GM18519 (cell line): Measurements from ENCODE around the gene CACNA1H.

Experiments used
- ATAC-seq: cut with Tn5 transposase; IDR thresholded peaks from one replicate; pipeline ENCODE4 v1.9.1; 2021; ENCODE audit warnings: mild to moderate bottlenecking, moderate library complexity; ENCODE audit not compliant: unreplicated experiment, low FRiP score

The CACNA1H gene

GRCh38 chr16:1121601-1122397 lies 31.1 kb upstream of the CACNA1H start:
- ATAC-seq, result no peak

DNA sequence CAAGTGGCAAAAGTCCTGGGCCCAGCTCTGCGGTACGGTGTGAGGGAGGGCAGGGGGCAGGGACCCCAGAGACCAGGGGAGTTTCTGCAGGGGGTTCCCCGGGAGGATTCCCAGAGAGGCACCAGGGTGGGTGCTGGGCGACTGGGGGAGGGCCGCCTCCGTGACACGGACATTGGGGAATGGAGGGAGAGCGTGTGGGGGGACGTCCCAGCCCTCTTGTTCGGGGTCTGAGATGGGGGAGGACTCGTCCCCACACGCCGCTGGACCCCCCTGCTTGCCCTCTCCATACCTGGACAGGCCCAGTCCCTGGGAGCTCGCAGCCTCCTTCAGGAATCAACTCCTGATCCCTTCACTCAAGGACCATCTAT lies 30.5 kb upstream of the CACNA1H start:
- ATAC-seq, result no peak

DNA sequence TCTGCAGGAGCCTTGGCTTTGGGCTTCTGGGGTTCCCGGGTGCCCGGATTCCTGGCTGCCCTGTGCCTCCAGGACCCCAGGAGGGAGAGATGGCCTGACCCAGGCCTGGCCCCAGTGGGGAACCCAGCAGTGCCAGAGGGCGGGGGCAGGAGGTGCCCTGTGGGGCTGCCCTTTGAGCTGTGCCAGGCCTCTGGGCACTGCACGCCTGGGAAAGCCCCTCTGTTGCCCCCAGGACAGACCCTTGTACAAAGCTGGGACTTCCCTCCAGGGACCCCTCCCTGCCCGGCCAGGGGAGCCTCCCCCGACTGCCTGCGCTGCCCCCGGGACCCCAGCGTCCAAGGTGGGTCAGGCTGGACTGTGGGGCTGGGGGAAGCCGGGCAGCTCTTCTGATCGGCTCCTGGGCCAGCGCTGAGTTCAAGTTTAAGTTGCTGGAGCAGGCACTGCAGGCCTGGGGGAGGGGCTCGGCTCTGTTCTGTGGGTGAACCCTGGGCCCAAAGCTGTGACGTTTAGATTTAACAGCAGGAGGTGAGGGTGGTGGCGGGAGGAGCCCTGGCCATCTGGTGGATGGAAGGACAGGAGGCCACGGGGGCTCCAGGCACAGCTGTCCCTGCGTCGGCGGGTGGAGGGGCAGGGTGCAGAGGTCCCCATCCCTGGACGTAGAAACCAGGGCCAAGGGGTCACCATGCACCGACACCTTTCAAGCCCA lies 29.2 kb upstream of the CACNA1H start:
- no peak for ATAC-seq

GRCh38 chr16:1124291-1124690 lies 28.6 kb upstream of the CACNA1H start:
- ATAC-seq, result no peak

DNA sequence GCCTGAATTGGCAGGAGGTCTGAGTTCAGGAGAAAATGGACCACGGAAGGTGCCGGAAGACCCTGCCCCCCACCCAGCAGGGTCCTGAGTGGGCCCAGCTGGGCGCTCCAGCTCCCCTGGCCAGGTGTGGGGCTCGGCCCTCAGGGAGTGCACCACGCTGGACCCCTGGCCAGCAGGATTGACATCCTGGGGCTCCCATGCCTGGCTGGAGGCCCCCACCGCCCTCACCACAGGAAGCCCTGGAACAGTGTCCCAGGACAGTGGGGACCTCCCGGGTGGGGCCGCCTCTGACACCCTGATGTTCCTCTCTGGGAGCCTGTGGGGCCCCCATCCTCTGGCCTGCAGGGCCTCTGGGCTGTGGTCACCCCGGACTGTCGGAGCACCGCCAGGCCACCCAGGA lies 28.1 kb upstream of the CACNA1H start:
- ATAC-seq, result no peak

DNA sequence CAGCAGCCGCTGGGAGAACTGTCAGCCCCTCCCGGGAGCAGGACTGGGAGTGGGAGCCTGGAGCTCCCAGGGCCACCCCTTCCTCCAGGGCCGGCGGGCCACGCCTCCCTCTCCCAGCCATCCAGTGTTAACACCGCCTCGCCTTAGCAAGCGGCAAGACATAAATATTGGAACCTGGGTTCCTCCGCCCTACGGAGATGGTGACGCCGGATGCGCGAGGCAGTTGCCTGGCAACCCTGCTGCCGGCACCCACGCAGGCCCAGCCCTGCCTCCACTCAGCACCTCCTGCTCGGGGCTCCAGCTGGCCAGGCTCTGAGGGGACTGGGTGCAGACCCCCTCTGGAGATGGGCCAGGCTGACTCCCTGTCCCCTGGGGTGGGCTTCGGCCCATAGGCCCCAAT lies 27.4 kb upstream of the CACNA1H start:
- ATAC-seq, result no peak

DNA sequence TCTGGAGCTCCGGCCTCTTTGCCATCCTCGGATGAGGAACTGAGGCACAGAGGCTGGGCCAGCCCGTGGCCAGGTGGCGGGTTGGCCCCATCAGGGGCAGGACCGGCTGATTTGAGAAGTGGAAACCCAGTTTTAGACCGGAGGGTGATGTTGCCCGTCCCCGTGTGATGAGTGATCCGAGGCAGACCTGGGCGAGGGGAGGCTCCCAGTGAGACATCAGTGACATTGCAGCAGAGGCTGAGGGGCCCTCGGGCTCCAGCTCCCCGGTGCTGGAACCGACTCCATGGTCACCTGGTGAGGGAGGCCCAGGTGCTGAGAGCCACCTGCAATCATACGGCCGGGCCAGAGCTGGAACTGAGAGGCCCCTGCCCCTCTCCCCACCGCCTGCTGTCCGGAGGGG lies 26.9 kb upstream of the CACNA1H start:
- no peak for ATAC-seq

GRCh38 chr16:1126586-1126985 lies 26.3 kb upstream of the CACNA1H start:
- no peak for ATAC-seq

GRCh38 chr16:1127101-1127500 lies 25.8 kb upstream of the CACNA1H start:
- no peak for ATAC-seq

- ATAC-seq, result no peak
Measured at GRCh38 chr16:1127971-1128715, 24.8 kb upstream of the CACNA1H start.

DNA sequence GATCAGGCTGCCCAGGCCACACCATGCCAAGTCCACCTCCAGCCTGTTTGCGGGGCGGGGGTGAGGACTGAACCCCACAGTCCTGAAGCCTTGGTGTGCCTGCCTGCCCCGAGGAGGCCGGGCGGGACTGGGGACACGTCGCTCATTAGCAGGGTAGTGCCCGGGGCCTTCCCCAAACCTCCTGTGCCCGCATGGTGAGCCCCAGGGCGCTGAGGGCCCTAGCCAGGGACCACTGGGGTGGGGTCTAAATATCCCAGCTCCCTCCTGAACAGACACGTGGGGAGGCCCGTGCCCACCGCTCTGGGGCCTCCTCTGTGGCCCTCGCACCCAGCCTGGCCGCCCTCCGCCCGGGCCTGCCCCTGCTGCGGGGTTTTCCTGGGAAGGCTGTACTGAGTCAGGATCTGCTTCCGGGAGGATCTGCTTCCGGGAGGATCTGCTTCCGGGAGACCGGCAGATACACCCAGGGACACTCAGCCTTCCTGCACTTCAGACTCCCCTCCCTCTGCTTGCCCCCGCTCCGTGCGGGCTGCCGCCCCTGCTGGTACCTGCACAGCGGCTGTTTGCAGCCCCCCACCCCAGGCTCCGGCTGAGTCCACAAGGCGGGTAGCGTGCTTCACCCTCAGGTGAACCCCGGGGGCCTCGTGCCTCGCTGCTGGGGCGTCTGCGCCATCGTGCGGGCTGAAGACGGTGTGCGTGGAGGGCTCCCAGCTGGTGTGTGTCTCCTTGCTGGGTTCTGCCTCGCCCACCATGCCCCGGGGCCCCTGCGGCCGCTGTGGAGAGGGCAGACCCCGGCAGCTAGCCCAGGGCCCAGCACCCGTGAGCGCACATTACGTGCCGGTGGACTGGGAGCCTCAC lies 23.6 kb upstream of the CACNA1H start:
- ATAC-seq, result no peak

DNA sequence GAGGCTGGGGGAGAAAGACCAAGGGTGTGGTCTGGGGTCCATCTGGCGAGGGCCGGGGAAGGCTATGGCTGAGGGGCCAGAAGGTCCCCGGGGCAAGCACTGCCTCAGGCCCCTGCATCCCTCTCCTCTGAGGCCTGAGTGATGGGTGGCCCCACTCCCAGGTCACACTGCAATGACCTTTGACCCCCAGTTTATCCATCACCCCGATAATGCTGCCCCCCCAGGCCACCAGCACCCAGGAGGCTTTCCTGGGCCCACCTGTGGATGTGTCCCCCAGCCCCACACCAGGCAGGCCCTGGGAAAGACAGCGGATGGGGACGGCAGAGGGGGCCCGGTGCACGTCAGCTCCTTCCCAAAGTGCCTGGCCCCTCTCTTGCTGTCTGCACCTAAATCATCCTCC lies 22.5 kb upstream of the CACNA1H start:
- ATAC-seq, result no peak

DNA sequence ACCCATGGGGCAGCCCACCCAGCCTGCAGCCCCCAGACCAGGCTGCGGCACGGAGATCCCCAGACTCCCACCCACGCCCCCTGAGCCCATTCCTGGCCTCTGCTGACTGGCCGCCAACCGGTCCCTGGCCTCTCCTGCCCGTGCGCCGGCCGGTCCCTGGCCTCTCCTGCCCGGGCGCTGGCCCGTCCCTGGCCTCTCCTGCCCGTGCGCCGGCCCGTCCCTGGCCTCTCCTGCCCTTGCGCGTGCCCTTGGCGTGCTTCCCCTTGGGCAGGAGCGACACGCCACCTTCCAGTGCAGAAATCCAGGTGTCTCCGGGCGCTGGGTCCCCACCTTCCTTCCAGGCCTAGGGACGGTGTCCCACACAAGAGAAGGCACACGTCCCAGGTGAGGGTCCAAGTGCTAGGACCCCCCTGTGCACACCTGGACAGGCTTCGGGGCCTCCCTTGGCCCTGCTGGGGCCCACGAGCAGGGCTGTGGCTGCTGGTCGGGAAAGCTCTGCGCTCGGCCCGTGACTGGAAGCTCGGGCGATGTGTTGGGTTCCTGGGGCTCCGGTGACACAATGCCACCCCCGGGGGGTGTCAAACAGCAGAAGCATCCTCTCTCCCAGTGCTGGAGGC lies 21.4 kb upstream of the CACNA1H start:
- ATAC-seq, result no peak

- ATAC-seq, result no peak
Measured at GRCh38 chr16:1132431-1132830, 20.5 kb upstream of the CACNA1H start.

- ATAC-seq, result no peak
Measured at GRCh38 chr16:1133271-1133670, 19.6 kb upstream of the CACNA1H start.

- no peak for ATAC-seq
Measured at GRCh38 chr16:1133810-1134520, 18.9 kb upstream of the CACNA1H start.

DNA sequence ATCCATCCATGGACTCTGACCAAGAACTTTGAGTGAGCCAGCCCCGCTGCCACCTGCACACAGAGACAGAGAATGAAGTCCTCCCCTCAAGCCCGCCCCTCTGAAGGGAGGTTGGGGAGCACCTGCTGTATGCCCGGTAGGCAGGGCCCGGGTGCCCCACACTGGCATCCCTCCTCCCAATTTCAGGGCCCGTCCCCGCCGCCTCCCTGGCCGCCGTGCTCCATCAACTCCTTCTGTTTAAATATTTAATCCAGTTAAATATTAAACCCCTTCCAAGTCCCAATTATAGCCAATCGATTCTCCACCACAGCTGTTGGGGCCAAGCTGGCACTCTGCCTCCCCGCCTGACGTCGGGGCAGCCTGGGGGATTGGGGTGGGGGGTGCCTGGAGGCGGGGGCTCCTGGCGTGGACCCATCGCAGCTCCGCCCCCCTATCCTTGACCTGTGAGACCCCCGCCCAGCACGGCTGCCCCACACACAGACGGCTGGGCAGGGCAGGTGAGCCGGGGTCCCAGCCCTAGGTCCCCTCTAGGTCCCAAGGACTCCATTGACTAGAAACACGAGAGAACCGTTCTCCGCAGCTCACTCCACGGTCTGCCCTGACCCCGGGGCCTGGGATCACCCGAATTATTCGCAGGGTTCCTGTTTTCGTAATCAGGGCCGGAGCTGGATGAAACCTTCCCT lies 18.0 kb upstream of the CACNA1H start:
- no peak for ATAC-seq

- no peak for ATAC-seq
Measured at GRCh38 chr16:1135459-1135825, 17.5 kb upstream of the CACNA1H start.

DNA sequence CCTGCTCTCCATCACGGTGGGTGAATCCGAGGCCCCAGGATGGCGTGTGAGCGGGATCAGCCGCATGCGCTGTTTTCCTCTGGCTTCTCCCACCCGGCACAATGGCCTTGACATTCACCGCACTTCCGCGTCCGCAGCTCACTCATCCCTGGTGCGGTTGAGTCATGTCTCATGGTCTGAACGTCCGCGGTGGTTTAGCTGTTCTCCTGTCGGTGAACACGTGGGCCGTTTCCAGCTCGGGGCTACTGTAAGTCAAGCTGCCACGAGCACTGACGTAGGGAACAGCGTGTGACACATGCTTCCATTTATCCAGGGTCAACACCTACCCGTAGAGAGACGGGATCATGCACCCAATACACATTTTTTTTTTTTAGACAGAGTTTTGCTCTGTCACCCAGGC lies 15.3 kb upstream of the CACNA1H start:
- ATAC-seq, result no peak
